GM19463 (cell line): ENCODE data around the gene PLIN5.
"Not testable (repeated sequence)": the region's sequence is repeated elsewhere in the genome, so short reads cannot be mapped to it uniquely, and the experiment has no call there.

Experiments used
- ATAC-seq: cut with Tn5 transposase; IDR thresholded peaks from one replicate; pipeline ENCODE4 v1.9.1; 2021; ENCODE audit warnings: mild to moderate bottlenecking, moderate library complexity; ENCODE audit not compliant: unreplicated experiment

Gene PLIN5

DNA sequence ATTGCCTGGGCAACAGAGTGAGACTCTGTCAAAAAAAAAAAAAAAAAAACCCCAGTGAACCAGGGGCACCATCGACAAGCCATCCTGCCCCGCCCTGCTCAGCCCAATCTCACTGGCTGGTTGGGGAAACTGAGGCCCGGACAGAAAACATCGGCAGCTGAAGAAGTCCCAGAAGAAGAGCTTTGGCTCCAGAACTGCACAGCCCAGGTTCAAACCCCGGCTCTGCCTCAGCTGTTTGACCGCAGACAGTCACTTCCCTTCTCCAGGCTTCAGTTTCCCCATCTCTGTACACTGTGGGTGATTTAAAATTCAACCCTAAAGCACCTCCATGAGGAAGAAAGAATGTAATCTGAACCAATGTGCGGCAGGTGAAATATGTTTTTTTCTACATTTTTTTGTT lies 33.9 kb upstream of the PLIN5 start:
- ATAC-seq: no peak

DNA sequence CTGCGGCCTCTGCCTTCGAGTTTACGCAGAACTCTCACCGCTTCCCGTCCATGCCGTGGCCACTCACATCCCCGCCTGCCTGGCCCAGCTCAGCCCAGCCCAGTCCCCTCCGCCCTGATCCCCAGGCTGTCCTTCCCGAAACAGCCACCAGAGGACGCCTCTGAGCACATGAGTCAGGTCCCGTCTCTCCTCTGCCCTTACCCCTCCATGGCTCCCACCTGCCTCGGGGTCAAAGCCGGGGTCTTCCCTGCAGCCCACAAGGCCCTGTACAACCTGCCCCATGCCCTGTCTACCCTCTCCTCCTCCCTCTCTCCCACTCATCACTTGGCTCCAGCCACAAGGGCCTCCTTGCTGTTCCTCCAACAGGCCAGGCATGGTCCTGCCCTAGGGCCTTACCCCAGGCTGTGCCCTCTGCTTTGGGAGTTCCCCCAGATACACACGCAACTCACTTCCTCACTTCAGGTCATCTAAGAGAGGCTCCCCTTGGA lies 32.6 kb upstream of the PLIN5 start:
- no peak for ATAC-seq

DNA sequence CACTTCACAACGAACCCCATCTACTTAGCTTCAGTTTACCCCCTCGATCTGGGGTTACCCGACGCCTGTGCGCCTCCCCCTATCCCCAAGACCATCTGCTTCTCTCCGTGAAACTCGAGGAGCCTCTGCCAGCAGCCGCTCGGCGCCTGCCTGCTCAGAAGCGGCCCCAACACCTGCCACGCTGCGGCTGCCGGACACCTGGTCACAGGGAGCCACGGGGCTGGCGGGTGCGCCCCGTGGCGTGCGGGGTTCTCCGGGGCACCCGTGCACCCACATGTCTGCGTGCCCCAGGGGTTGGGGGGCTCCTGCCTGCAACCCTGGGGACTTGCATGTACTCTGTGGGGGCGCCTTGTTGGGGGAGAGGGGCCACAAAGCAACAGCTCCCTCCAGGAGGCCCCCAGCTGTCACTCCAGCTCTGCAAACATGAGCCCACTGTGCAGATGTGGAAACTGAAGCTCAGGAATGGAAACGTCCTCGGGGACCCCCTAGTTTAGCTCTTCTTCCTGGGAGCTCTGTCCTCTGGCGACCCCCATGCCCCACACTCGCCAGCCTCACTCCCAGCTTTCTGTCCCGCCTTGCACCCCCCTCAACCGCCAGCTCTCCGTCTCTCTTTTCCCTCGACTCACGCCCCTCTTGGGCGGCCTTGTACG lies 31.5 kb upstream of the PLIN5 start:
- ATAC-seq: no peak

DNA sequence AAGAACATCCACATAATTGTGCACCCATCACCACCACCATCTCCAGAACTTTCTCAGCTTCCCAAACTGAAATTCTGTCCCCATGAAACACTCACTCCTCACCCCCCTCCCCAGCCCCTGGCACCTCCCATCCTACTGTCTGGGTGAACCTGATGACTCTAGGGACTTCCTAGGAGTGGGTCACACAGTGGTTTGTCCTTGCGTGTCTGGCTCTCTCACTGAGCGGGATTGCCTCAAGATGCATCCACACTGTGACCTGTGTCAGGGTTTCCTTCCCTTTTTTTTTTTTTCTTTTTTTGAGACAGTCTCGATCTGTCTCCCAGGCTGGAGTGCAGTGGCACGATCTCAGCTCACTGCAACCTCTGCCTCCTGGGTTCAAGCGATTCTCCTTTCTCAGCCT lies 28.5 kb upstream of the PLIN5 start:
- ATAC-seq: not testable (repeated sequence)

DNA sequence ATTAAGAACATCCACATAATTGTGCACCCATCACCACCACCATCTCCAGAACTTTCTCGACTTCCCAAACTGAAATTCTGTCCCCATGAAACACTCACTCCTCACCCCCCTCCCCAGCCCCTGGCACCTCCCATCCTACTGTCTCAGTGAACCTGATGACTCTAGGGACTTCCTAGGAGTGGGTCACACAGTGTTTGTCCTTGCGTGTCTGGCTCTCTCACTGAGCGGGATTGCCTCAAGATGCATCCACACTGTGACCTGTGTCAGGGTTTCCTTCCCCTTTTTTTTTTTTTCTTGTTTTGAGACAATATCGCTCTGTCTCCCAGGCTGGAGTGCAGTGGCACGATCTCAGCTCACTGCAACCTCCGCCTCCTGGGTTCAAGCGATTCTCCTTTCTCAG lies 27.1 kb upstream of the PLIN5 start:
- not testable (repeated sequence) for ATAC-seq

DNA sequence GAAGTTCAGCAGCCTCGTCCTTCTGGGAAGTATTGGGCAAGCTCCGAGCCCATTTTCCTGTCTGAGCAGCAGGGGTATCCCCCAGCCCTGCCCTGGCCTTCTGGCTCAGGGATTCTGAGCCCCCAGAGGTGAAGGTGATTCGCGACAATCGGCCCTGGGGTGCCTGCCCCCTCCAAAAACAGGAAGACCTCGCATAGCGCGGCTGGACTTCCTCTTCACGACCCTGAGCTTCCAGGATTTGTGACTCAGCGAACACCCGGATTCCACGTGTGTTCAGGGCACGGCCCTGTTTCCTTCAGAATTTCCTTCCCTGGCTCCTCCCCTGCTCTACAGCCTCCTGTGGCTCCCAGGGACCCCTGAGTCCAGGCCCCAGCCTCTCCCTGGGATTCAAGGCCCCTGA lies 24.5 kb upstream of the PLIN5 start, which contains the start of gene SEMA6B:
Gene SEMA6B (minus strand): TSS at position 116 of the 400 bp plus-strand sequence. CDS start 1,227 bp downstream, outside the sequence.
- ATAC-seq: no peak

DNA sequence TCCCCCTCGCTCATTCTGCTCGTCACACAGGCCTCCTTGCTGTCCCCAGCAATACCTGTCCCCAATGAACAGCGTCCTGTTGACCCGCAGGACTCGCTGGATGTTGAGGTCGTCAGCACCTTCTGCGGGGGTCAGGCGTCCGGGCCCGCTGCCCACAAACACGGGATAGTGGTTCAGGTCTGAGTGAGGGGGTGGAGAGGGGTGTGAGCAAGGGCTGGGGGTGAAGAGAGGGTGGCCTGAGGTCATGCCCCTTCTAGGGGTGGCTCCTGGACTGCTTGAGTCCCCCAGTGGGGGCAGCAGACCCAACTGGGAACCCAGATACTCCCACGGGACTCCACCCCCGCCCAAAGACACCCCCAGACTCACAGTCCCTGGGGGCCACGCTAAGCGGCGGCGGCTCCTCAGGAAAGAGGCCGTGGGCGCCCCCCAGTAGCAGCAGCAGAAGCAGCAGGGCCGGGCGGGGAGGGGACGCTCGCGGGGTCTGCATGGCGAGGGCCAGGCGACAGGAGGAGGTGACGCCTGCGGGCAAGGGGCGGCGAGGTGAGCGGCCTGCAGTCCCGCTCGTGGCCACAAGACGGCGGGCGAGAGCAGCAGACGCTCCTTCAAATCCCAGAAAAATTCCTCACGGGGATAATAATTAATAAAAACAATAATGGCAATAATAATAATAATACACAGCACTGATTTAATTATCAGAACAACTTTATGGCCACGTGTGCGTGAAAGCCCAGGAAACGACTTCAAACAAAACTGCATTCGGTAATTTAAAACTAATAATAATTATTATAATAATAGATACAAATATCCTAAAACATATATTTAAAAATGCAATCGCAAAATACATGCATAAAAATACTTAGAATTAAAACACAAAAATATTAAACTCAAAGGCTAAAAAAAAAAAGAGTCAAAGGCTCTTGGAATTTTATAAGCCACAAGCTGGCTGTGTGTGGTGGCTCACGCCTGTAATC lies 23.2 kb upstream of the PLIN5 start:
- ATAC-seq: no peak

DNA sequence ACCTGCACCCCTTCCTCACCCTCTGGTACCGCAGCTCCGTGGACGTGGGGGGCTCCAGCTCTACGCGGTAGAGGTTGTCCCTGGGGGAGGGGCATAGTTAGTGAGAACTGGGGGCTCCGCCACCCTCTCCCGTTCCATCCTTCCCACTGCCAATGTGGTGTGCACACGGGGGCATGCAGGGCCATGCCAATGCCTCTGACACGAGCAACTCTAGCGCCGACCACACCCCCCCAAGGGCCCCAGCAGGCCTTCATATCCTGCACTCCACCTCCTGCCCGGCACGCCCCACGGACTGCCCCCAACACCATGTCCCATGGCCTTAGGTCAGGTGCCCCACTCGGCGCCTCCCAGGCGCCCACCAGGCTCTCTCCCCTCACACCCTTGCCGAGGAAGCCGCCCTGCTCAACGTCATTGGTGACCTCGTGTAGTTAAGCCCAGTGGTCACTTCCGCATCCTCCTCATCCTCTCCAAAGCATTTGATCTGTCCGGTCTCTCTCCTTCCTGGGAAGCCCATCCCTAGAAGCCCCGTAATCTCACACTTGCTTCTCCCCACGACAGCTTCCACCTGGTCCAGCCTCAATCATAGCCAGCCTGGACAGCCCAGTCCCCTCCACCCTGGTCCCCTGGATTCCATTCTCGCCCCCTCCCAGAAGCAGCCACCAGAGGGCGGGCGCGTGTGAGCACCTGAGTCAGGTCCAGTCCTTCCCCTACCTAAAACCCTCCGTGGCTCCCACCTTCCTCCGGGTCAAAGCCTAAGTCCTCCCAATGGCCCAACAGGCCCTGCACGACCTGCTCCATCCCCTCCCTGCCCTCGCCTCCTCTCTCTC lies 22.3 kb upstream of the PLIN5 start:
- ATAC-seq: no peak

DNA sequence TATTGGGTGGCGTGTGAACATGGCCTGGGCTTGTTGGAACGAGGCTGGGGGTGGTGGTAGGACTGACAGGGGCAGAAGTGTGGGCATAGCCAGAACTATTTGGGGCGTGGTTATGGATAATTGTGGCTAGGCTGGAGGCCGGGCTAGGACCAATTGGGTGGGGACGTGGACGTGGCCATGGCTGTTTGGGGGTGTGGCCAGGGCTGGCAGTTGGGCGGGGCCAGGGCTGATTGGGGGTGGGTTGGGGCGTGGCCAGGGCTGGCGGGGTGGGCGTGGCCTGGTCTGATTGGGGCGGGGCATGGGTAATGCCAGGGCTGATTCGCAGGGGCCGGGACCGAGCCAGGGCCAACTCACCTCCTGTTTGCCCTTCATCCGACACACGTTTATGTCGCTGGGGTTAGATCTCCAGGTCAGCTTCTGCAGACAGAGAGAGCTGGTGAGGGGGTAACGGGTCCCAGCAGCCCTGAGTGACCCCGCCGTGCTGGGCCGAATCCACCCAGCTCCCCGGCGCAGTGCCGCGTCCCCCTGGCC lies 21.6 kb upstream of the PLIN5 start:
- no peak for ATAC-seq

DNA sequence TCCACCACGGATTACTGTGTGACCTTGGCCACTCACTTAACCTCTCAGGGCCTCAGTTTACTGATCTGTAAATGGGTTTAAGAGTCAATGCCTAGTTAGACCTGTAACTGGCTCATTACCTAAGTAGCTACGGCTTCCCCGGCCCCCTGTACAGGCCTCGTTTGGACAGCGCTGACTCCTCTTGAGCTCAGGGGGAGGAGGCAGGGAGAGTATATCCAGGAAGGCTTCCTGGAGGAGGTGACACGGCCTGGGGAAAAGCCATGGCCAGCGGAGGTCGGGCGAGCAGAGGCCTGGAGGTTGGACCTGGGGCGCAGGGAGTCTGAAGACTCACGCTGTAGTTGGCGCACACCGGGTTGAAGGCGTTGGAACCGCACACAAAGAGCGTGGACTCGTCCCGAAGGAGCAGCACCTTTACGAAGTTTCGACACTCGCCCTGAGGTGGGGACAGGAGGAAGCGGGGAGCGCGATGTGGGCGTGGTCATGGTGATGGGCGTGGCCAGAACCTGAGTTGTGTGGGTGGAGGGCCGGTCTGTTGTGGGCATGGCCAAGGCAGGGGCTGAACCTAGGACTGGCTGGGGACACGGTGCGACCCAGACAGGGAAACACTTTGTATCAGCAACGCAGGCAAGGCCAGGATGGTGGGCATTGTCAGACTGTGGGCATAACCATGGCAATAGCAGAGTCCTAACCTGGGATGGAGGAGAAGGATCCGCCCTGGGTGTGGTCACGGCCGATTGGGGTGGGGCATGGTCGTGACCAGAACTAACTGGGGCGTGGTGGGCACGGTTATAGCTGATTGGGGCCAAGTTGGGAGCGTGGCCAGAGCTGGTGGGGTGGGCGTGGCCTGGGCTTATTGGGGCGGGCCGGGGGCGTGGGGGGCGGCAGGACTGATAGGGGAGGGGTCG lies 20.9 kb upstream of the PLIN5 start:
- no peak for ATAC-seq

DNA sequence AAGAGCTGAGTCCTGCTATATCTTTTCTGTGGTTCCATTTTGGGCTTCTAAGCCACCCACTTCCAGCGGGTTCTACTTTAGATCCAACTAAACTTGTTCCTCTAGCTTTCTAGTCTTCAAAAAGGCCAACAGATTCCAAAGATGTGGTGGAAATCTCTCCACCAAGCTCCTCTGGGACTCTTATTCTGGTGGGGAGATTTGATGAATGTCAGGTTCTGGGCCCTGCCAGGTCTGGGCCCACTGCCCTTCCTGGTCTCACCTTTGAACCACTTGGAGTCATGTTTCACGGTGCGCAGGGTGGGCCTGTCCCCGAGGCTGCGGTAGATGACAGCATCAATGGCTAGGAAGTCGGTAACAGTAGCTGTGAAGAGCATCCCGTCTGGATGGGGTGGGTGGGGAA lies 19.7 kb upstream of the PLIN5 start:
- no peak for ATAC-seq

DNA sequence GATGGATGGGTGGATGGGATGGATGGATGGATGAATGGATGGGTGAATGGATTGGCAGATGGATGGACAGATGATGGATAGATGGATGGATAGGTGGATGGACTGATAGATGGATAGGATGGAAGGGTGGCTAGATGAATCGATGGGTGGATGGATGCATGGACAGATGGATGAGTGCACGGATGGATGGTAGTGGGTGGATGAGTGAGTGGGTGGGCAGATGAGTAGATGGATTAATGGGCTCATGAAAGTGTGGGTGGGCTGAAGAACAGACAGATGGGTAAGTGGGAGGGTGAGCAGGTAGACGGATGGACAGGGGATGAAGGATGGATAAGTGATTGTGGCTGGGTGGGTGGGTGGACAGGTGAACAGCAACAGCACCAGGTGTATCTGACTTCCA lies 18.8 kb upstream of the PLIN5 start:
- ATAC-seq: no peak

DNA sequence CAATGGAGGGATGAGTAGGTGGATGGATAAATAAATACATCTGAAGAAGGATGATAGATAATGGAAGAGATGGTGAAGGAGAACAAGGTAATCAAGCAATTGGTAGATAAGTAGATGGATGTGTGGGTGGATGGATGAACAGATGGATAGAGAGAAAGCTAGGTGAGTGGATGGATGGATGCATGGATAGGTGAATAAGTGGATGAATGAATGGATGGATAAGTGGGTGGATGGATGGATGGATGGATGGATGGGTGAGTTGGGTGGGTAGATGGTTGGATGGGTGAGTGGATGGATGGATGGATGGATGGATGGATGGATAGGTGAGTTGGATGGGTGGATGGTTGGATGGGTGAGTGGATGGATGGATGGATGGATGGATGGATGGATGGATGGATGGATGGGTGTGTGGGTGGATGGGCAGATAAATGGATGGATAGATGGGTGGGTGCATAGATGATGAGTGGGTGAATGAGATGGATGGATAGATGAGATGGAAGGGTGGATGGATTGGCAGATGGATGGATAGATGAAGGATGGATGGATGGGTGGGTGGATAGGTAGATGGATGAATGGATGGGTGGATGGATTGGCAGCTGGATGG lies 18.2 kb upstream of the PLIN5 start:
- ATAC-seq: no peak

DNA sequence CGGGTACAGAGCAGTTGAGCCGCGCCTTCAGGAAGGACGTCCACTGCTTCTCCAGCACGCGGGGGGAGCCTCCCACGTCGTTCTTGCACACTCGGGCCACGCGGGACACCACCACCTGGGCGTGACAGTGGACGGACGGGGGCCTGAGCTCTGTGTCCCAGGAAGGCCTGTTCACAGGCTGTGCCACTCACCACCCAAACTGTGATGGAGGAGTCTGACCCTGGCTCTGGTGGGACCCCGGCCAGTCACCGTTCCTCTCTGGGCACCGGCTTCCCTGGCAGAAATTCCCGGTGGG lies 17.4 kb upstream of the PLIN5 start:
- ATAC-seq: no peak

DNA sequence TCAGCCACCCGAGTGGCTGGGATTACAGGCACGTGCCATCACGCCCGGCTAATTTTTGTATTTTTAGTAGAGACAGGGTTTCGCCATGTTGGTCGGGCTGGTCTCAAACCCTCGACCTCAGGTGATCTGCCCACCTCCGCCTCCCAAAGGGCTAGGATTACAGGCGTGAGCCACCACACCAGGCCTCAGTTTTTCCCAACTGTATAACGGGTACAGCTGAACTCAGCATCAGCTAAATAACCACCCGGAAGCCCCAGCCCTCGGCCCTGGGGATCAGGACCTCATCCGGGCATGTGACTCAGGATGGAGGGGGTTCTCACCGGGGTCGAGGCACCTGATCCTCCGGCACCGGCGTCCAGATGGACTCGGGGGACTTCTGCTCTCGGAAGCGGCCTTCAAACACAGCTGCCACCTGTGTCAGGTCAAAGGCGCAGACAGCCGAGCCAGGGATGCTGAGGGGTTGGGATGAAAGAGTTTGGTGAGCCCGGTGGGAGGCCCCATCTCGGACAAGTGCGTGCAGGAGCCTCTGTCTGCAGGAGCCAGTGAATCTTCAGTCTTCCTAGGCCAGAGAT lies 15.5 kb upstream of the PLIN5 start:
- ATAC-seq: no peak

DNA sequence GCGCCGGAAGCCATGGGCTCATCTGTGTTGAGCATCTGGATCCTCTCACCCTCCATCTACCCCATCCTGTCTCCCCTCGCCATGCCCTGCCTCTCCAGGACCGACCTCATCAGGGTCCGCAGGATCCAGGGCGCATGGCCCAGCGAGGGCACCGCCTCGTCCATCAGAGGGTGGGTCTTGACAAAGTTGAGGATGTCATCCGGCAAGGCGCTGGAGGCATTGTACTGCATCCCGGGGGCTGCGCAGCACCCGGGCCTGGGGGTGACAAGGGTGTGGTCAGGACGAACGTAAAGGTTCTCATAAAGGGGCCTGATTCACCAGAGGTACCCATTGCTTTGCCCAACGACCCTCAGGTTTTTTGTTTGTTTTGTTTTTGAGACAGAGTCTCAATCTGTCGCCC lies 15.0 kb upstream of the PLIN5 start:
- ATAC-seq: no peak

DNA sequence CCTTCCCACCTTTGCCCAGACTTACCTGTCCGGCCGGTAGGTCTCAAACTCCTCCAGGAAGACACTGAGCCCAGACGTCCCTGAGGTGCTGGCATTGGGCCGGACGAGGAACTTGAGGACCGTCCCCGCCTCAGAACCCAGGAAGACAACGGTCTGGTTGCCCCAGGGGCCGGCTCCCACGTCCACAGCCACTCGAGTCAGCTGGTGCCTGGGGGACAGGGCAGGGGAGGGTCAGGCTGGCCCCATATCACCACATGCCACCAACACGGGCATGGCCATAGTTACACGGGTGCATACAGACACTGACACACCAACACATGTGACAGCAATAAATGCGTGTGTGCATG lies 13.2 kb upstream of the PLIN5 start:
- ATAC-seq: no peak

DNA sequence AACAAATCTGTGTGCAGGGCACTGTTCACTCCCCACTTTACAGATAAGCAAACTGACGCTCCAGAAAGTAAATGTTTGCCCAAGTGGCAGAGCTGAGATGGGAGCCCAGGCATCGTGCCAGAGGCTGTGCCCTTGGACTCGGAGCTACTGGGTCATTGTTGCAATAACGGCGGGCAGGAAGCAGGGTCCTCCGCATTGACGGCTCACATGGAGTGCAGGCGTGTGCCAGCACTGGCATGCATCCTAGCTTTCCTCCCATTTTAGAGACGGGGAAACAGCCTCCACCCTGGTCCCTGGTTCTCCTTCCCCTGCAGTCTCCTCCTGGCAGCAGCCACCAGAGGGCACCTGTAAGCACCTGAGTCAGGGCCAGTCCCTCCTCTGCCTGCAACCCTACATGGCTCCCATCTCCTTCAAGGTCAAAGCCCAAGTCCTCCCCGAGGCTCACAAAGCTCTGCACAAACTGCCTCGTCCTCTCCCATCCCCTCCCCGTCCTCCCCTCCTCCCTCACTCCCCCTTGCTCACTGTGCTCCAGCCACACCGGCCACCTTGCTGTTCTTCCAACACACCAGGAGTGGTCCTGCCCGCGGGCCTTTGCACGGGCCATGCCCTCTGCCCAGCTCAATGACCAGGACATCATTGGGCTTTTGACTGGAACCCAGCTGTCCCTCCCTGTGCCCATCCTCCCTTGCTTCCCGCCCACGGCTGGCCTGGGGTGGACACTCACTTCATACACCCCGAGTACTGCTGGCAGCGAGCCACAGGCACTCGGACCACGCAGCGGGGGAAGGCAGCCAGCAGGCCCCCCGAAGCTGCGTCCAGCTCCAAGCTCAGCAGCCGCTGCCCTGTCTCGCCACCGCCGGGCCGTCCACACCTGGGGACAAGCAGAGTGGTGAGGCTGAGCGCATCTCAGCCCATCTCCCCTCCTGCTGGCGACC lies 12.5 kb upstream of the PLIN5 start:
- ATAC-seq: no peak
